Ovary (tissue), 3 donors: Measurements from ENCODE around the gene SLC35B4.

Source experiments
- EP300 ChIP-seq: sonication (generic); formaldehyde crosslinking; IDR thresholded peaks from one replicate; pipeline ENCODE4 v1.6.1; 2017; ENCODE audit warnings: antibody characterized with exemption
- POLR2A ChIP-seq: fragments of 450-650 bp; IDR thresholded peaks from one replicate; pipeline ENCODE4 v1.6.1; 2017; ENCODE audit warnings: antibody characterized with exemption, mild to moderate bottlenecking, moderate library complexity
- TF ChIP-seq, protein P1 (sequence below), 3 donors: fragments of 450-650 bp in 2 of 3; fragments of 200-600 bp in 1 of 3; IDR thresholded peaks; one replicate each; pipeline versions ENCODE4 v1.5.1 to v1.8.0; 2016 to 2022; ENCODE audit warnings: antibody characterized with exemption in 3 of 3, mild to moderate bottlenecking in 1 of 3
- donor health status: DM: no; HTN: no; CAD: no.

DNA sequence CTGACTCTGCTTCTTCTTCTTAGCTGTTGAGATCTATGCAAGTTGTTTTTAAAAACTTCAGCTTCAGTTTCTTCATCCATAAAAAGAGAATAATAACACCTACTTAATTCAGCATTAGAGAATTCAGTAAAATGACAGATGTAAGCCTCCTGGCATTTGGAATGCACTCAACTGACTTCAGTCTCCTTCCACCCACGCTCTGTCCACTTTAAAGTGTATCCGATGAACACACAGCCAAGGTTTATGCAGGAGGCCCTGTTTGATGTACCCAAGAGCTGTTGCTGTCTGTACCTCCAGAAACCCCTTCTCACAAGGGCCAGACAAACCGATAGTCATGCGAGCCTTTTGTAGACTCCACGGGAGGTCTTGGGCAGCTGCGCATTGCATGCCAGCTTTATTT, 27.1 kb upstream of the SLC35B4 start:
- TF ChIP-seq POLR2A: no peak
- TF ChIP-seq, protein P1, sequence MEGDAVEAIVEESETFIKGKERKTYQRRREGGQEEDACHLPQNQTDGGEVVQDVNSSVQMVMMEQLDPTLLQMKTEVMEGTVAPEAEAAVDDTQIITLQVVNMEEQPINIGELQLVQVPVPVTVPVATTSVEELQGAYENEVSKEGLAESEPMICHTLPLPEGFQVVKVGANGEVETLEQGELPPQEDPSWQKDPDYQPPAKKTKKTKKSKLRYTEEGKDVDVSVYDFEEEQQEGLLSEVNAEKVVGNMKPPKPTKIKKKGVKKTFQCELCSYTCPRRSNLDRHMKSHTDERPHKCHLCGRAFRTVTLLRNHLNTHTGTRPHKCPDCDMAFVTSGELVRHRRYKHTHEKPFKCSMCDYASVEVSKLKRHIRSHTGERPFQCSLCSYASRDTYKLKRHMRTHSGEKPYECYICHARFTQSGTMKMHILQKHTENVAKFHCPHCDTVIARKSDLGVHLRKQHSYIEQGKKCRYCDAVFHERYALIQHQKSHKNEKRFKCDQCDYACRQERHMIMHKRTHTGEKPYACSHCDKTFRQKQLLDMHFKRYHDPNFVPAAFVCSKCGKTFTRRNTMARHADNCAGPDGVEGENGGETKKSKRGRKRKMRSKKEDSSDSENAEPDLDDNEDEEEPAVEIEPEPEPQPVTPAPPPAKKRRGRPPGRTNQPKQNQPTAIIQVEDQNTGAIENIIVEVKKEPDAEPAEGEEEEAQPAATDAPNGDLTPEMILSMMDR (IDR thresholded peaks at IDR 0.05): no peak
- no peak for TF ChIP-seq EP300
